Vagina (tissue), 2 donors: Measurements from ENCODE around the gene FHIT. TPM values are rescaled to one million over a fixed set of nuclear protein-coding genes. Genes with fewer than 3 reads are reported as not detected.

Experiments
- DNase-seq, 2 donors: peaks; one replicate each; pipeline ENCODE4 v3.0.0-alpha.2; 2017; ENCODE audit errors: extremely low spot score in 2 of 2
- H3K27ac ChIP-seq: fragments of 200-600 bp; sonication (generic); one replicate; pipeline ENCODE4 v1.5.1; 2019
- H3K27me3 ChIP-seq: fragments of 200-600 bp; sonication (generic); one replicate; pipeline ENCODE4 v1.5.1; 2019
- H3K36me3 ChIP-seq, 2 donors: fragments of 200-600 bp; sonication (generic); one replicate each; pipeline ENCODE4 v1.5.1; 2017 to 2019
- H3K4me1 ChIP-seq: fragments of 200-600 bp; sonication (generic); one replicate; pipeline ENCODE4 v1.5.1; 2019
- H3K4me3 ChIP-seq, 2 donors: fragments of 200-600 bp; sonication (generic); 1 replicate in 1 of 2; 2 replicates in 1 of 2; pipeline ENCODE4 v1.5.1; 2016 to 2019
- H3K9me3 ChIP-seq: fragments of 200-600 bp; sonication (generic); one replicate; pipeline ENCODE4 v1.5.1; 2019
- CTCF ChIP-seq, 3 experiments: fragments of 450-650 bp in 2 of 3; fragments of 200-600 bp in 1 of 3; sonication (generic) in 1 of 3; IDR thresholded peaks; one replicate each; pipeline ENCODE4 v1.5.1; 2017 to 2019; ENCODE audit warnings: antibody characterized with exemption in 3 of 3, mild to moderate bottlenecking in 2 of 3, moderate library complexity in 2 of 3
- POLR2A ChIP-seq, 2 donors: fragments of 450-650 bp; IDR thresholded peaks; one replicate each; pipeline ENCODE4 v1.6.1; 2017; ENCODE audit warnings: antibody characterized with exemption in 2 of 2, mild to moderate bottlenecking in 2 of 2, moderate library complexity in 2 of 2
- POLR2AphosphoS5 ChIP-seq, 2 donors: sonication (generic); formaldehyde crosslinking; IDR thresholded peaks; one replicate each; pipeline ENCODE4 v1.9.0; 2017; ENCODE audit warnings: antibody characterized with exemption in 2 of 2, mild to moderate bottlenecking in 2 of 2, low read depth in 1 of 2; ENCODE audit not compliant: insufficient read depth in 1 of 2
- intact Hi-C: fragments of 100-400 bp; cut with DNase I; formaldehyde crosslinking; loops from one replicate; pipeline ENCODE4 v1.15.1; 2023
- total RNA-seq: library from RNA; depleted of rRNA; stranded (reverse); fragments of >200 nt; gene quantifications from one replicate; pipeline ENCODE4 v1.2.3, GENCODE V29; 2016

The FHIT gene
- total RNA-seq, 1 donor from 2014 or later = 7.9 TPM

- no peaks in the 10 kb centered on the region for H3K36me3 ChIP-seq
- intact Hi-C loops = no loop called here
- TF ChIP-seq POLR2A (IDR thresholded peaks at IDR 0.05) (no peak), POLR2AphosphoS5 (IDR thresholded peaks at IDR 0.05; ENCODE audit: insufficient read depth in 1 of 2, low read depth in 1 of 2) (no peak), CTCF (IDR thresholded peaks at IDR 0.05) (no peak)
- H3K27ac ChIP-seq = no peak overlapping the region
- no peaks in the 10 kb centered on the region for H3K27me3 ChIP-seq
- no peaks in the 10 kb centered on the region for H3K9me3 ChIP-seq
- DNase-seq = no peak
- H3K4me3 ChIP-seq = no peak overlapping the region
- H3K4me1 ChIP-seq = no peaks in the 10 kb centered on the region
These were observed 1365.3 kb downstream of the FHIT start for GRCh38 chr3:59885899-59886400.

- no peak overlapping the region for H3K4me3 ChIP-seq
- no peaks in the 10 kb centered on the region for H3K4me1 ChIP-seq
- intact Hi-C loops = no loop called here
- DNase-seq = no peak
- no peak overlapping the region for H3K27ac ChIP-seq
- H3K27me3 ChIP-seq = no peaks in the 10 kb centered on the region
- no peaks in the 10 kb centered on the region for H3K36me3 ChIP-seq
- H3K9me3 ChIP-seq = no peaks in the 10 kb centered on the region
- TF ChIP-seq POLR2AphosphoS5 (IDR thresholded peaks at IDR 0.05; ENCODE audit: insufficient read depth in 1 of 2, low read depth in 1 of 2) = no peak
- TF ChIP-seq CTCF (IDR thresholded peaks at IDR 0.05) = no peak
- TF ChIP-seq POLR2A (IDR thresholded peaks at IDR 0.05) = no peak
These were observed 1366.2 kb downstream of the FHIT start for GRCh38 chr3:59885101-59885500.

- Histone ChIP-seq H3K27ac (no peak overlapping the region), H3K27me3 (no peaks in the 10 kb centered on the region), H3K9me3 (no peaks in the 10 kb centered on the region), H3K4me3 (no peak overlapping the region), H3K36me3 (no peaks in the 10 kb centered on the region), H3K4me1 (no peaks in the 10 kb centered on the region)
- intact Hi-C loops = no loop called here
- DNase-seq = no peak
- TF ChIP-seq CTCF (IDR thresholded peaks at IDR 0.05) (no peak), POLR2A (IDR thresholded peaks at IDR 0.05) (no peak), POLR2AphosphoS5 (IDR thresholded peaks at IDR 0.05; ENCODE audit: insufficient read depth in 1 of 2, low read depth in 1 of 2) (no peak)
These were observed 1366.8 kb downstream of the FHIT start for GRCh38 chr3:59884409-59884808.

GRCh38 chr3:59882746-59883145 lies 1368.5 kb downstream of the FHIT start:
- no peak for TF ChIP-seq CTCF (IDR thresholded peaks at IDR 0.05)
- no peak for TF ChIP-seq POLR2AphosphoS5 (IDR thresholded peaks at IDR 0.05; ENCODE audit: insufficient read depth in 1 of 2, low read depth in 1 of 2)
- no peak for TF ChIP-seq POLR2A (IDR thresholded peaks at IDR 0.05)
- no peaks in the 10 kb centered on the region for H3K9me3 ChIP-seq
- H3K27ac ChIP-seq = no peak overlapping the region
- H3K36me3 ChIP-seq = no peaks in the 10 kb centered on the region
- no peak for DNase-seq
- H3K4me1 ChIP-seq = no peaks in the 10 kb centered on the region
- intact Hi-C loops = no loop called here
- no peaks in the 10 kb centered on the region for H3K27me3 ChIP-seq
- H3K4me3 ChIP-seq = no peak overlapping the region

GRCh38 chr3:59880717-59881116 lies 1370.5 kb downstream of the FHIT start:
- DNase-seq = no peak
- Histone ChIP-seq H3K36me3 (no peaks in the 10 kb centered on the region), H3K9me3 (no peaks in the 10 kb centered on the region), H3K4me3 (no peak overlapping the region), H3K27ac (no peak overlapping the region), H3K27me3 (no peaks in the 10 kb centered on the region), H3K4me1 (no peaks in the 10 kb centered on the region)
- TF ChIP-seq POLR2AphosphoS5 (IDR thresholded peaks at IDR 0.05; ENCODE audit: insufficient read depth in 1 of 2, low read depth in 1 of 2) = no peak
- no peak for TF ChIP-seq POLR2A (IDR thresholded peaks at IDR 0.05)
- no peak for TF ChIP-seq CTCF (IDR thresholded peaks at IDR 0.05)
- intact Hi-C loops = no loop called here
